ENCODE results near the gene FOXA1. TPM values are rescaled to one million over a fixed set of nuclear protein-coding genes. Genes with fewer than 3 reads are reported as not detected.

FOXA1 gene
- total RNA-seq, 1 experiment from 2014 or later = 0.07 TPM

GRCh38 chr14:37590428-37591139, 4.5 kb downstream of the FOXA1 start:
- Histone ChIP-seq H3K4me1 (ENCODE audit: insufficient read depth, low read length) (peaks cover 3% of the 10 kb centered on the region; the same call in 1 of the 2 replicates), H2BK20ac (ENCODE audit: low read depth, low read length, poor library complexity, severe bottlenecking) (no peak overlapping the region), H3K56ac (ENCODE audit: insufficient read length, low read depth, low read length) (no peak overlapping the region), H2BK12ac (ENCODE audit: insufficient read length, low read depth, low read length) (no peak overlapping the region), H4K5ac (ENCODE audit: insufficient read length, low read depth, low read length) (no peak overlapping the region), H3K4ac (ENCODE audit: low read depth, low read length) (no peak overlapping the region), H3K4me2 (ENCODE audit: insufficient read depth, insufficient read length, low read length) (no peak overlapping the region), H3K79me1 (ENCODE audit: insufficient read depth, low read depth, low read length, poor library complexity, severe bottlenecking) (no peaks in the 10 kb centered on the region), H2AK5ac (ENCODE audit: insufficient read length, low read length) (no peak overlapping the region), H2BK15ac (ENCODE audit: low read depth, low read length) (no peak overlapping the region), H4K8ac (replicated peaks; ENCODE audit: insufficient read length, low read depth, low read length) (no peak overlapping the region), H3K27ac (ENCODE audit: insufficient read length, low read depth, low read length) (no peak overlapping the region), H3K23ac (ENCODE audit: insufficient read length, low read depth, low read length) (no peak overlapping the region), H2BK120ac (ENCODE audit: low read depth, low read length, poor library complexity, severe bottlenecking) (no peak overlapping the region), H3T11ph (ENCODE audit: low read length) (no peak overlapping the region), H4K91ac (ENCODE audit: insufficient read length, low read depth, low read length) (no peak overlapping the region), H2BK5ac (ENCODE audit: insufficient read length, low read length) (no peak overlapping the region), H3K14ac (ENCODE audit: insufficient read depth, low read length) (no peak overlapping the region), H3K27me3 (ENCODE audit: insufficient read depth, low read length) (peaks cover 68% of the 10 kb centered on the region), H3K23me2 (ENCODE audit: insufficient read length, low read depth, low read length, poor library complexity, severe bottlenecking) (peaks cover 6% of the 10 kb centered on the region), H2AFZ (ENCODE audit: low read length) (no peak overlapping the region), H4K20me1 (ENCODE audit: control insufficient read depth, insufficient read depth, insufficient read length) (no peaks in the 10 kb centered on the region), H3K9ac (ENCODE audit: extremely low read depth, insufficient read length, low read length) (no peak overlapping the region), H3K79me2 (ENCODE audit: insufficient read depth, low read length) (no peaks in the 10 kb centered on the region), H3K9me3 (ENCODE audit: control insufficient read depth, low read depth, low read length) (no peaks in the 10 kb centered on the region), H3K18ac (ENCODE audit: insufficient read length, low read depth, low read length) (no peak overlapping the region)
- Mint-ChIP-seq H3K27ac (no peak overlapping the region; a peak in 1 of 7 replicates), H3K27me3 (ENCODE audit: low read depth) (peaks cover 96% of the 10 kb centered on the region), H3K9me3 (peaks cover 0 to 6% of the 10 kb centered on the region in 2 experiments; a peak in 2 of 5 replicates), H3K4me1 (peaks cover 33 to 51% of the 10 kb centered on the region in 2 experiments), H3K4me3 (peak overlapping the region in 1 of 2 experiments; percentile 74; a peak in 2 of 5 replicates), H3K36me3 (ENCODE audit: insufficient read depth in 1 of 3, low read depth in 3 of 3) (no peaks in the 10 kb centered on the region; a peak in 3 of 7 replicates)
- no peak for DNase-seq
- no peak for TF ChIP-seq CTCF (conservative IDR thresholded peaks at IDR 0.05)
- WGBS (ENCODE audit: extremely low coverage, insufficient read length, low lambda C conversion rate) = no CpG with 5 or more reads among the region's 4 CpGs
